Endothelial cell (in vitro differentiated cells): Measurements from ENCODE around the gene USP3. TPM values are rescaled to one million over a fixed set of nuclear protein-coding genes. Genes with fewer than 3 reads are reported as not detected.

Experiments
- DNase-seq: peaks from one replicate; pipeline ENCODE4 v3.0.0; 2021; ENCODE audit warnings: low spot score
- H3K27ac Mint-ChIP-seq: one replicate; pipeline ENCODE4 v1.8.0; 2021; ENCODE audit warnings: mixed read lengths, inconsistent platforms; ENCODE audit not compliant: unreplicated experiment
- H3K27me3 Mint-ChIP-seq: one replicate; pipeline ENCODE4 v1.8.0; 2021; ENCODE audit warnings: mild to moderate bottlenecking, moderate library complexity, mixed read lengths, inconsistent platforms; ENCODE audit not compliant: unreplicated experiment
- H3K36me3 Mint-ChIP-seq: one replicate; pipeline ENCODE4 v1.8.0; 2021; ENCODE audit warnings: mild to moderate bottlenecking, low read depth, mixed read lengths, inconsistent platforms; ENCODE audit not compliant: unreplicated experiment
- H3K4me1 Mint-ChIP-seq: one replicate; pipeline ENCODE4 v1.8.0; 2021; ENCODE audit warnings: mild to moderate bottlenecking, mixed read lengths, inconsistent platforms; ENCODE audit not compliant: unreplicated experiment
- H3K4me3 Mint-ChIP-seq: one replicate; pipeline ENCODE4 v1.8.0; 2021; ENCODE audit warnings: mild to moderate bottlenecking, mixed read lengths, inconsistent platforms; ENCODE audit not compliant: unreplicated experiment
- H3K9me3 Mint-ChIP-seq: one replicate; pipeline ENCODE4 v1.8.0; 2021; ENCODE audit warnings: mixed read lengths, inconsistent platforms; ENCODE audit not compliant: unreplicated experiment
- CTCF ChIP-seq: fragments of 200-600 bp; sonication (generic); IDR thresholded peaks from one replicate; pipeline ENCODE4 v1.5.0; 2021; ENCODE audit warnings: antibody characterized with exemption; ENCODE audit not compliant: unreplicated experiment
- total RNA-seq: library from RNA; stranded (reverse); fragmentation: NEBNext Ultra II Directional; extraction: Animal tissue kit (Norgen Biotek cat#: 25700); gene quantifications from one replicate; pipeline ENCODE4 v1.2.1, GENCODE V29; 2021; ENCODE audit not compliant: unreplicated experiment

The USP3 gene
- total RNA-seq, 1 donor from 2014 or later, result 33.5 TPM

- Mint-ChIP-seq H3K27ac (no peak overlapping the region), H3K9me3 (no peaks in the 10 kb centered on the region), H3K4me1 (peaks cover 31% of the 10 kb centered on the region), H3K36me3 (peaks cover 7% of the 10 kb centered on the region), H3K27me3 (no peaks in the 10 kb centered on the region), H3K4me3 (no peak overlapping the region)
- peak; percentile 33 for DNase-seq
- TF ChIP-seq CTCF, result no peak
Measured at GRCh38 chr15:63501256-63502089, 2.9 kb upstream of the USP3 start.

GRCh38 chr15:63502137-63502766, 2.1 kb upstream of the USP3 start:
- Mint-ChIP-seq H3K4me3 (peak overlapping the region; percentile 90), H3K27ac (no peak overlapping the region), H3K36me3 (peaks cover 7% of the 10 kb centered on the region), H3K27me3 (no peaks in the 10 kb centered on the region), H3K4me1 (peaks cover 32% of the 10 kb centered on the region), H3K9me3 (no peaks in the 10 kb centered on the region)
- TF ChIP-seq CTCF, result no peak
- no peak for DNase-seq

- H3K27ac Mint-ChIP-seq, result peak overlapping the region; percentile 74
- H3K36me3 Mint-ChIP-seq, result peaks cover 7% of the 10 kb centered on the region
- peak; percentile 76 for DNase-seq
- no peaks in the 10 kb centered on the region for H3K9me3 Mint-ChIP-seq
- H3K4me1 Mint-ChIP-seq, result peaks cover 32% of the 10 kb centered on the region
- H3K27me3 Mint-ChIP-seq, result no peaks in the 10 kb centered on the region
- H3K4me3 Mint-ChIP-seq, result peak overlapping the region; percentile 90
- TF ChIP-seq CTCF, result no peak
Measured at GRCh38 chr15:63502843-63503738, 1.3 kb upstream of the USP3 start.

GRCh38 chr15:63503739-63504246, 600 bp upstream of the USP3 start:
- TF ChIP-seq CTCF, result no peak
- Mint-ChIP-seq H3K4me1 (peaks cover 32% of the 10 kb centered on the region), H3K4me3 (peak overlapping the region; percentile 90), H3K9me3 (no peaks in the 10 kb centered on the region), H3K27me3 (no peaks in the 10 kb centered on the region), H3K27ac (peak overlapping the region; percentile 74), H3K36me3 (peaks cover 7% of the 10 kb centered on the region)
- DNase-seq, result peak; percentile 34
